ENCODE data around the gene U2SURP. TPM values are rescaled to one million over a fixed set of nuclear protein-coding genes. Genes with fewer than 3 reads are reported as not detected.

The U2SURP gene
- total and polyA plus RNA-seq, 2 donors (not counting 3 experiments of a cell fraction or from before 2014, with no cell fraction given): 12.6 to 92.4 TPM

- no peaks in the 10 kb centered on the region for H3K9me1 ChIP-seq (replicated peaks; ENCODE audit: control insufficient read depth, extremely low read depth, insufficient read depth, low read length)
- FAIRE-seq (no peak), DNase-seq (ENCODE audit: low read depth, low spot score) (no peak)
- intact Hi-C loops (cut with micrococcal nuclease): no loop called here
- H3K27ac ChIP-seq (ENCODE audit: insufficient read depth, low read depth, low read length): no peak overlapping the region
- no peak overlapping the region for H3K9ac ChIP-seq (replicated peaks; ENCODE audit: extremely low read depth, insufficient read depth, low read length)
- dilution Hi-C loops (cut with MboI; ENCODE audit: extremely low pct_ligation_motif_present, low sequenced_read_pairs): no loop called here
- ChIA-PET POLR2A (no interaction called here), CTCF (no interaction called here)
- peaks cover 4% of the 10 kb centered on the region for H3K4me1 ChIP-seq (ENCODE audit: control insufficient read depth, extremely low read depth, insufficient read depth, low read length)
- no peak overlapping the region for H2AFZ ChIP-seq (ENCODE audit: low read depth, low read length)
- H3K9me3 ChIP-seq (replicated peaks; ENCODE audit: control insufficient read depth, insufficient read depth, low read length): no peaks in the 10 kb centered on the region
- no peak overlapping the region for H3K4me2 ChIP-seq (ENCODE audit: insufficient read depth, low read length)
- H3K36me3 ChIP-seq (ENCODE audit: control insufficient read depth in 2 of 2, extremely low read depth in 1 of 2, insufficient read depth in 2 of 2, low read length in 2 of 2): no peaks in the 10 kb centered on the region
- H3K79me2 ChIP-seq (ENCODE audit: control insufficient read depth, insufficient read depth, low read length): no peaks in the 10 kb centered on the region
- TF ChIP-seq CTCF (IDR thresholded peaks at IDR 0.05; ENCODE audit: extremely low read depth in 1 of 2, insufficient read depth in 1 of 2, low read depth in 1 of 2, low read length in 2 of 2) (no peak), EZH2 (IDR thresholded peaks at IDR 0.05; ENCODE audit: borderline replicate concordance, low read depth, low read length, severe bottlenecking) (no peak), GATA2 (IDR thresholded peaks at IDR 0.05; ENCODE audit: insufficient read depth, insufficient read length, low read depth, low read length) (no peak), MAX (IDR thresholded peaks at IDR 0.05; ENCODE audit: insufficient read depth, insufficient read length) (no peak), POLR2AphosphoS5 (IDR thresholded peaks at IDR 0.05; ENCODE audit: insufficient read depth, low read depth, low read length) (no peak), MYC (IDR thresholded peaks at IDR 0.05; ENCODE audit: low read depth, low read length) (no peak), FOS (IDR thresholded peaks at IDR 0.05; ENCODE audit: borderline replicate concordance, insufficient read depth, low read length) (no peak), JUN (IDR thresholded peaks at IDR 0.05; ENCODE audit: borderline replicate concordance, insufficient read depth, insufficient read length, low read depth) (no peak), POLR2A (IDR thresholded peaks at IDR 0.05; ENCODE audit: low read depth, low read length) (no peak)
- H4K20me1 ChIP-seq (replicated peaks; ENCODE audit: control insufficient read depth, extremely low read depth, insufficient read depth, low read length): no peaks in the 10 kb centered on the region
- no peak overlapping the region for H3K4me3 ChIP-seq (replicated peaks in 1 of 3; ENCODE audit: insufficient read depth in 1 of 3, low read depth in 1 of 3, low read length in 3 of 3)
- peaks cover 5 to 21% of the 10 kb centered on the region in 2 experiments for H3K27me3 ChIP-seq (ENCODE audit: control insufficient read depth in 2 of 2, insufficient read depth in 2 of 2, low read length in 2 of 2)
- BruUV-seq (replicated peaks): no TSS peak
Observed at GRCh38 chr3:142971431-142971830, 29.9 kb upstream of the U2SURP start.
